Measurements from ENCODE around the gene TFEC.

DNA sequence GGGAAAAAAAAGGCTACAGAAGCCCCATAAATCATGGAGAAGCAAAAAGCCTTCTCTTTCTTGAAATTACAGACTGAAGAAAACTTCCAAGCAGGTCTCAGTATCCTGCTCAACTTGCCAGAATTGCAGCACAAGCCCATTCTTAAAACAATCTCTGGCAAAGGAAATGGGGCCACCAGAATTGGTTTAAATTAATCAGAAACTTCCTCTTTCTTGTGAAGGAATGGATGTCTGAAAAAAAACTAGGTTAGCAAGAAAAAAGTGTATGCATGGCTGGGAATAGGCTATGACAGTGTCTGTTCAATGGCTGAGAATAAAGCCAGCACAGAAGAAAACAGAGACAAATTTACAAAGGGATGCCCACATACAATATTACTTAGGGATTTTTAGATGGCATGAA, 59.1 kb downstream of the TFEC start:
- TF ChIP-seq, protein P1, sequence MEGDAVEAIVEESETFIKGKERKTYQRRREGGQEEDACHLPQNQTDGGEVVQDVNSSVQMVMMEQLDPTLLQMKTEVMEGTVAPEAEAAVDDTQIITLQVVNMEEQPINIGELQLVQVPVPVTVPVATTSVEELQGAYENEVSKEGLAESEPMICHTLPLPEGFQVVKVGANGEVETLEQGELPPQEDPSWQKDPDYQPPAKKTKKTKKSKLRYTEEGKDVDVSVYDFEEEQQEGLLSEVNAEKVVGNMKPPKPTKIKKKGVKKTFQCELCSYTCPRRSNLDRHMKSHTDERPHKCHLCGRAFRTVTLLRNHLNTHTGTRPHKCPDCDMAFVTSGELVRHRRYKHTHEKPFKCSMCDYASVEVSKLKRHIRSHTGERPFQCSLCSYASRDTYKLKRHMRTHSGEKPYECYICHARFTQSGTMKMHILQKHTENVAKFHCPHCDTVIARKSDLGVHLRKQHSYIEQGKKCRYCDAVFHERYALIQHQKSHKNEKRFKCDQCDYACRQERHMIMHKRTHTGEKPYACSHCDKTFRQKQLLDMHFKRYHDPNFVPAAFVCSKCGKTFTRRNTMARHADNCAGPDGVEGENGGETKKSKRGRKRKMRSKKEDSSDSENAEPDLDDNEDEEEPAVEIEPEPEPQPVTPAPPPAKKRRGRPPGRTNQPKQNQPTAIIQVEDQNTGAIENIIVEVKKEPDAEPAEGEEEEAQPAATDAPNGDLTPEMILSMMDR (conservative IDR thresholded peaks at IDR 0.05) = no peak
- no peak for TF ChIP-seq ZFX (IDR thresholded peaks at IDR 0.05)
